A549 (cell line): ENCODE data around the gene TMEM175. TPM values are rescaled to one million over a fixed set of nuclear protein-coding genes. Genes with fewer than 3 reads are reported as not detected.

Experiments
- ATAC-seq, 2 experiments: fragments of 200-7000 bp in 1 of 2; fragments of >200 bp in 1 of 2; cut with Nextera tagmentation in 1 of 2; cut with Tn5 transposase in 1 of 2; 3 replicates each; pipeline versions ENCODE4 v1.8.0 to v1.9.1; 2018 to 2020; ENCODE audit warnings: mild to moderate bottlenecking in 1 of 2, moderate library complexity in 1 of 2
- CTCF ChIA-PET: fragments of 300-600 bp; sonication (Branson Sonifier 250); formaldehyde crosslinking; extraction: SDS; loops from one replicate; lab custom pipeline; 2021; ENCODE audit warnings: antibody characterized with exemption, inconsistent platforms; lab: Yijun Ruan, JAX
- POLR2A ChIA-PET: fragments of 350-600 bp; formaldehyde crosslinking; extraction: SDS; loops from one replicate; lab custom pipeline; 2021; ENCODE audit warnings: antibody characterized with exemption, inconsistent platforms; lab: Yijun Ruan, JAX
- DNase-seq, 2 experiments: peaks; one replicate each; pipeline versions ENCODE4 v3.0.0 to v3.0.0-alpha.2; 2011 to 2016; ENCODE audit warnings: low read depth in 1 of 2, low spot score in 1 of 2
- FAIRE-seq: peaks from 2 replicates; lab custom pipeline; 2011; peaks lifted over from hg19 to GRCh38; lab: Jason Lieb, UNC
- H3K27ac ChIP-seq, 2 experiments: fragments of >200 bp; sonication (Bioruptor Twin); formaldehyde crosslinking; 3 replicates each; pipeline ENCODE4 v1.5.1; 2016 to 2017
- H3K4me1 ChIP-seq: fragments of >200 bp; sonication (Bioruptor Twin); formaldehyde crosslinking; 3 replicates; pipeline ENCODE4 v1.6.1; 2016
- H3K4me2 ChIP-seq: fragments of >200 bp; sonication (Bioruptor Twin); formaldehyde crosslinking; 3 replicates; pipeline ENCODE4 v1.6.1; 2016
- H3K4me3 ChIP-seq: fragments of >200 bp; sonication (Bioruptor Twin); formaldehyde crosslinking; 3 replicates; pipeline ENCODE4 v1.5.1; 2016
- H3K9me3 ChIP-seq: fragments of >200 bp; sonication (Bioruptor Twin); formaldehyde crosslinking; 3 replicates; pipeline ENCODE4 v1.6.1; 2016
- ATOH8 ChIP-seq: fragments of 250-450 bp; sonication (Bioruptor Pico); IDR thresholded peaks from 2 replicates; pipeline ENCODE4 v1.5.0; 2020; ENCODE audit warnings: low read depth, mild to moderate bottlenecking, moderate library complexity
- CHD4 ChIP-seq: fragments of 200-600 bp; sonication (generic); IDR thresholded peaks from 2 replicates; pipeline ENCODE4 v1.6.1; 2016; ENCODE audit warnings: antibody characterized with exemption, mild to moderate bottlenecking, borderline replicate concordance
- FOSB ChIP-seq: fragments of 250-450 bp; sonication (Bioruptor Pico); IDR thresholded peaks from 2 replicates; pipeline ENCODE4 v1.5.0; 2020; ENCODE audit warnings: mild to moderate bottlenecking, moderate library complexity
- FOXS1 ChIP-seq: fragments of 250-450 bp; sonication (Bioruptor Pico); IDR thresholded peaks from 2 replicates; pipeline ENCODE4 v1.5.0; 2020; ENCODE audit warnings: mild to moderate bottlenecking, moderate library complexity
- GATA3 ChIP-seq: IDR thresholded peaks from 2 replicates; pipeline ENCODE4 v1.6.1; 2012; ENCODE audit warnings: borderline replicate concordance
- HOXA7 ChIP-seq: fragments of 250-450 bp; sonication (Bioruptor Pico); IDR thresholded peaks from 2 replicates; pipeline ENCODE4 v1.5.0; 2020; ENCODE audit warnings: mild to moderate bottlenecking, moderate library complexity
- HOXB13 ChIP-seq: fragments of 250-450 bp; sonication (Bioruptor Pico); IDR thresholded peaks from 2 replicates; pipeline ENCODE4 v1.5.0; 2020; ENCODE audit warnings: low read depth, mild to moderate bottlenecking, moderate library complexity
- KDM5A ChIP-seq: fragments of 200-600 bp; sonication (generic); IDR thresholded peaks from 2 replicates; pipeline ENCODE4 v1.6.1; 2016; ENCODE audit warnings: antibody characterized with exemption, mild to moderate bottlenecking
- NPAS2 ChIP-seq: fragments of 250-450 bp; sonication (Bioruptor Pico); IDR thresholded peaks from 2 replicates; pipeline ENCODE4 v1.8.0; 2022; ENCODE audit warnings: mild to moderate bottlenecking, moderate library complexity, borderline replicate concordance
- RARB ChIP-seq: fragments of 250-450 bp; sonication (Bioruptor Pico); IDR thresholded peaks from 2 replicates; pipeline ENCODE4 v1.8.0; 2021; ENCODE audit warnings: mild to moderate bottlenecking, moderate library complexity
- RFX5 ChIP-seq: fragments of 450-650 bp; IDR thresholded peaks from 2 replicates; pipeline ENCODE4 v1.7.1; 2014; ENCODE audit warnings: antibody characterized with exemption, mild to moderate bottlenecking, moderate library complexity
- RNF2 ChIP-seq: fragments of 200-600 bp; sonication (generic); IDR thresholded peaks from 2 replicates; pipeline ENCODE4 v1.6.1; 2016; ENCODE audit warnings: low read depth, mild to moderate bottlenecking, antibody characterized with exemption, moderate library complexity, borderline replicate concordance
- TP53 ChIP-seq: fragments of 250-450 bp; sonication (Bioruptor Pico); IDR thresholded peaks from 2 replicates; pipeline ENCODE4 v1.5.0; 2021; ENCODE audit warnings: mild to moderate bottlenecking, moderate library complexity
- USF2 ChIP-seq: fragments of 450-650 bp; IDR thresholded peaks from 2 replicates; pipeline ENCODE4 v1.6.1; 2014; ENCODE audit warnings: antibody characterized with exemption
- ZFP36 ChIP-seq: fragments of 450-650 bp; IDR thresholded peaks from 2 replicates; pipeline ENCODE4 v1.6.1; 2014; ENCODE audit warnings: borderline replicate concordance; ENCODE audit not compliant: partially characterized antibody
- ZNF302 ChIP-seq: fragments of 250-450 bp; sonication (Bioruptor Pico); IDR thresholded peaks from 2 replicates; pipeline ENCODE4 v1.9.0; 2021; ENCODE audit warnings: inconsistent platforms, mild to moderate bottlenecking, moderate library complexity
- WGBS: methylation state at CpG from one replicate; pipeline ENCODE4 v1.1.6; 2017; ENCODE audit errors: missing lambda C conversion rate; 5-methylcytosine and 5-hydroxymethylcytosine counted together
- polyA plus RNA-seq, 4 experiments: library from polyadenylated mRNA; depleted of rRNA in 3 of 4; stranded (reverse); fragments of >200 nt; fragmentation: RNase III in 1 of 4; extraction: RNeasy Plus Mini Kit Qiagen cat#74134 plus additional on column Dnase treatment in 1 of 4; gene quantifications; 2 replicates in 3 of 4; 3 replicates in 1 of 4; pipeline ENCODE4 v1.2.3, GENCODE V29; 2011 to 2017
- TF ChIP-seq, protein P1 (sequence below): IDR thresholded peaks from 2 replicates; pipeline ENCODE4 v1.6.1; 2012; ENCODE audit warnings: low read depth, borderline replicate concordance
- TF ChIP-seq, protein P2 (sequence below): IDR thresholded peaks from 2 replicates; pipeline ENCODE4 v1.6.1; 2012

Gene TMEM175
- polyA plus RNA-seq, 2 of the 4 experiments (the other 2 are of a cell fraction) = 15.7 to 19.4 TPM

DNA sequence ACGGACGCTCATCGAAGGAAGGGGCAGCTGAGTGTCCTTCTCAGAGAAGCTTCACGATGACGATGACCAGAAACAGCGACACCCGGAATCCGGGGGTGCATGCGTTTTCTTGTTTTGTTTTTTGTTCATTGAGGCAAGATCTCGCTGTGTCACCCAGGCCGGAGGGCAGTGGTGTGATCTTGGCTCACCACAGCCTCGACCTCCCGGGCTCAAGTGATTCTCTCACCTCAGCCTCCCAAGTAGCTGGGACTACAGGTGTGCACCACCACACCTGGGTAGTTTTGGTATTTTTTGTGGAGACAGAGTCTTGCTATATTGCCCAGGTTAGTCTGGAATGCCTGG, 21.3 kb downstream of the TMEM175 start:
- DNase-seq = no peak
- H3K9me3 ChIP-seq = no peaks in the 10 kb centered on the region
- no peak for FAIRE-seq
- no peak overlapping the region for H3K4me2 ChIP-seq
- ATAC-seq = no peak
- ChIA-PET CTCF (no interaction called here), POLR2A (no interaction called here)
- no peak overlapping the region for H3K4me3 ChIP-seq
- TF ChIP-seq ZNF302 (CRISPR knock-in tag) (no peak), KDM5A (no peak)
- TF ChIP-seq, protein P1, sequence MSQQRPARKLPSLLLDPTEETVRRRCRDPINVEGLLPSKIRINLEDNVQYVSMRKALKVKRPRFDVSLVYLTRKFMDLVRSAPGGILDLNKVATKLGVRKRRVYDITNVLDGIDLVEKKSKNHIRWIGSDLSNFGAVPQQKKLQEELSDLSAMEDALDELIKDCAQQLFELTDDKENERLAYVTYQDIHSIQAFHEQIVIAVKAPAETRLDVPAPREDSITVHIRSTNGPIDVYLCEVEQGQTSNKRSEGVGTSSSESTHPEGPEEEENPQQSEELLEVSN = no peak
- no peak overlapping the region for H3K27ac ChIP-seq
- H3K4me1 ChIP-seq = no peaks in the 10 kb centered on the region
- WGBS = 99% methylated on average over 13 of the region's 13 CpGs

- FAIRE-seq (no peak), DNase-seq (no peak), ATAC-seq (no peak)
- no peaks in the 10 kb centered on the region for H3K4me1 ChIP-seq
- no peak overlapping the region for H3K27ac ChIP-seq
- H3K4me2 ChIP-seq = no peak overlapping the region
- ChIA-PET POLR2A (no interaction called here), CTCF (no interaction called here)
- no peak overlapping the region for H3K4me3 ChIP-seq
- TF ChIP-seq FOSB (CRISPR knock-in tag) = no peak
- no peak for TF ChIP-seq ZFP36
- TF ChIP-seq KDM5A = no peak
- no peak for TF ChIP-seq FOXS1 (CRISPR knock-in tag)
- no peak for TF ChIP-seq RFX5
- no peak for TF ChIP-seq GATA3
- TF ChIP-seq ATOH8 (CRISPR knock-in tag) = no peak
- WGBS = 82% methylated on average over 17 of the region's 17 CpGs
- no peaks in the 10 kb centered on the region for H3K9me3 ChIP-seq
Measured at GRCh38 chr4:954211-955020, 22.2 kb downstream of the TMEM175 start.

- TF ChIP-seq, protein P2, sequence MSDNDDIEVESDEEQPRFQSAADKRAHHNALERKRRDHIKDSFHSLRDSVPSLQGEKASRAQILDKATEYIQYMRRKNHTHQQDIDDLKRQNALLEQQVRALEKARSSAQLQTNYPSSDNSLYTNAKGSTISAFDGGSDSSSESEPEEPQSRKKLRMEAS = no peak
- TF ChIP-seq RARB (no peak), CHD4 (no peak), NPAS2 (no peak), HOXA7 (CRISPR knock-in tag) (no peak), ZNF302 (CRISPR knock-in tag) (no peak), FOXS1 (CRISPR knock-in tag) (no peak), TP53 (no peak), HOXB13 (CRISPR knock-in tag) (no peak), USF2 (no peak), RNF2 (no peak), ZFP36 (no peak)
- TF ChIP-seq, protein P1 = no peak
- TF ChIP-seq, all 56 proteins: peak for 0
- CTCF ChIA-PET = no interaction called here
- ATAC-seq = no peak
- H3K4me3 ChIP-seq = no peak overlapping the region
- H3K27ac ChIP-seq = no peak overlapping the region
- no peaks in the 10 kb centered on the region for H3K4me1 ChIP-seq
- POLR2A ChIA-PET = no interaction called here
- no peak for DNase-seq
- H3K4me2 ChIP-seq = no peak overlapping the region
- 97% methylated on average over 22 of the region's 33 CpGs for WGBS
- no peaks in the 10 kb centered on the region for H3K9me3 ChIP-seq
- no peak for FAIRE-seq
Measured at GRCh38 chr4:955161-955921, 23.1 kb downstream of the TMEM175 start.
